ENCODE results near the gene ZNF746.
"Not testable (repeated sequence)": the region's sequence is repeated elsewhere in the genome, so short reads cannot be mapped to it uniquely, and the experiment has no call there.

The ZNF746 gene

GRCh38 chr7:149497467-149498261 is at the start of gene ZNF746:
Gene ZNF746, minus strand, starts transcription at chr7:149497809. Its CDS starts 273 bp downstream, at chr7:149497536.
- DNase-seq, result peak; percentile 90

- no peak for DNase-seq
Measured at GRCh38 chr7:149547126-149547525, 49.5 kb upstream of the ZNF746 start.

DNA sequence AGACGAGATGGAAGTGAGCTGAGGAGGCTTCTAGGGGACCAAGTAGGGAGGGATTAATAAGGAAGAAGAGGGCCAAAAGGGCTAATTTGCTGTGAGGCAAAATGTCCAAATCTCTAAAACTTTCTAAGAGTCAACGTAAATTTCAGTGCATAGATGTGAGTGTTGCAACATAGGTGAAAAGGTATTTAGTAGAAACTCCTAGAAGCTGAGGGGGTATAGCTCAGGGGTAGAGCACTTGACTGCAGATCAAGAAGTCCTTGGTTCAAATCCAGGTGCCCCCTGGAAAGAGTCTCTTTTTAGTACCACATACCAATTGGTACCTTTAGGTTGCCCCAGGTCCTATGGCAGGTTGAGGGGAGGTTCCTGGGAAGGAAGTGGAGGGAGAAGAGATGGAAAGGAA is 48.7 kb upstream of the ZNF746 start:
- no peak for DNase-seq

GRCh38 chr7:149544028-149544427 is 46.4 kb upstream of the ZNF746 start:
- DNase-seq, result no peak

GRCh38 chr7:149532654-149533053 is 35.0 kb upstream of the ZNF746 start:
- no peak for DNase-seq

DNA sequence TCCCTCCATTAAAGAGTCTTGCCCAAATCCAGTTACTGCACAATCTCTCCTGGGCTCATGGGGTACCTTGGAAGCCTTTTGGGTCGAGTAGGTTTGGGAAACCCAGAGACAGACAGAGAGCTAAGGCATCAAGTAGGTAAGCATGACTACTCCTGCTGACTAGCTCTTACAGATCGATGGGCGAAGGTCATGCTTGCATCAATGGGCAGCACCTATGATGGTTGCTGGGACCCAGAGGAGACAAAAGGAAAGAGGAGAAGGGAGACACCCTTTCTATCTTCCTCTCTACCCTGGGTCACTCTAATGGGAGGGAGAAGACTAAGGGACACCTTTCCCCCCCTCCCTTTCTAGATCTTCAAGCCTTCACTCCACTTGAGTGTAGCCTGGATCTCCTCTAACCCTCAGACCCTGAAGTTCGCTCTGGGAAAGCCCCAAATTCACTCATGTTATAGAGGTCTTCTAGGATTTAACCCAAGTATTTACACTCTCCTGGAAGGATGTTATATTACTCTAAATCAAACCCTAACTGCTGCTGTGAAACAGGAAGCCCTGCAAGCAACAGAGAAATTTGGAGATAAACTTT is 31.6 kb upstream of the ZNF746 start:
- no peak for DNase-seq

- no peak for DNase-seq
Measured at GRCh38 chr7:149527414-149527813, 29.8 kb upstream of the ZNF746 start.

GRCh38 chr7:149525280-149525679 is 27.7 kb upstream of the ZNF746 start:
- no peak for DNase-seq

GRCh38 chr7:149524394-149524793 is 26.8 kb upstream of the ZNF746 start:
- no peak for DNase-seq

DNA sequence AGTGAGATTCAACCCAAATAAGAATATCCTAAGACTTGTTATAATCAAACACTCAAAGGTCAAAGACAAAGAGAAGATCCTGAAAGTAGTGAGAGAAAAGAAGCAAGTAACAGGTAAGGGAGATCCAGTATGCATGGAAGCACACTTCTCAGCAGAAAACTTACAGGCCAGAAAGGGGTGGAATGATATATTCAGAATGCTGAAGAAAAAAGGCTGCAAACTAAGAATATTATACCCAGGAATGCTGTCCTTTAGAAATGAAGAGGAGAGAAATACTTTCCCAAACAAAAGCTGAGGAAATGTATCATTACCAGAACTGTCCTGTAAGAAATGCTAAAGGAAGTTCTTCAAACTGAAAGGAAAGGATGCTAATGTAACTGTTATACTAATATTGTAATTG is 12.6 kb upstream of the ZNF746 start:
- no peak for DNase-seq

GRCh38 chr7:149509774-149510173 is 12.2 kb upstream of the ZNF746 start:
- DNase-seq, result no peak

DNA sequence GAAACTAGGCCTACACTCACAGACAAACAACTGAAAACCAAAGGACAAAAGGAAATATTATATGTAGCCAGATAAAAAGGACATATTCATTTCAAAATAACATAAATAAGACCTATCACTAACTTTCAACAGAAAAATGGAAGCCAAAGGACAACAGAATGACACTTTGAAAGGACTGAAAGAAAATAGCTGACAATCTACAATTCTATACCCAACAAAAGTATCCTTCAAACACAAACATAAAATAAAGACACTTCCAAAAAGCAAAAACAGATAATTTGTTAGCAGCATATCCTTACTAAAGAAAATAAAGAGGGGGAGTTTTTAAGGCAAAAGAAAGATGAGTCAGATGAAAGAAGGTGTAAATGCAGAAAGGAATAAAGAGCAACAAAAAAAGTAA is 7.9 kb upstream of the ZNF746 start:
- DNase-seq, result no peak

- no peak for DNase-seq
Measured at GRCh38 chr7:149501651-149502050, 4.0 kb upstream of the ZNF746 start.

GRCh38 chr7:149500910-149501309 is 3.3 kb upstream of the ZNF746 start:
- DNase-seq, result no peak

DNA sequence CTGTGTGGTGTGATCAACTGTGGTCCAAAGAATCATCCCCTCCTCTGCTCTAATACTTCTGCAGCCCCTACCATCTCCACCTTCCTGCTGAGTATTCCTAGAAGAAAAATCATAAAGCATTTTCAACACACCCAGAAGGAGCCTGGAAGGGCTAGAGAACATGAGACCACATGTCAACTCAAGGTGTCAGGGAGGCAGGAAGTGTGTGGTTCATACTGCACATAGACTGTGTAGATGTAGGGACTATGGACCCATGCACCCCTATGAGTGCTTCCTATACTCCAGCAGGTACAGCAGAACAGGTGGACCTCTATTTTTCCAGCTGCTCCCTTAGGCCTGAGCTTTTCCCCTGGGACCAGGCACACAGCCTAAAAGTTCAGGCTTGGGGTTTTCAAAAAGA is 2.6 kb upstream of the ZNF746 start:
- no peak for DNase-seq

DNA sequence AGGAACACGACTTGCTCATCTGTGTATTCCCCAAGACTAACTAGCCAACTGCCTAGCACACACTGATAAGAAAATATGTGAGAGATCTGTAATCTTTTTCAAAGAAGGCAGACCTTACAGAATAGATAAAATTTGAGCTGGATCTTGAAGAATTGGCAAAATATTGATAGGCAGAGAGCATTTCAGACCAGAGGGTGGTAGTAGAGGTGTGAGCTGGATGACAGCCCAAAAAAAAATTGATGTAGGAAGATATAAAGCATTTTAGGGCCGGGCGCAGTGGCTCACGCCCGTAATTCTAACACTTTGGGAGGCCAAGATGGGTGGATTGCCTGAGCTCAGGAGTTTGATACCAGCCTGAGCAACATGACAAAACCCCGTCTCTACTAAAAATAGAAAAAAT is 1.2 kb upstream of the ZNF746 start:
- no peak for DNase-seq

- DNase-seq, result peak; percentile 39
Measured at GRCh38 chr7:149496642-149497391, 792 bp downstream of the ZNF746 start.

- no peak for DNase-seq
Measured at GRCh38 chr7:149495785-149496641, 1.6 kb downstream of the ZNF746 start.

DNA sequence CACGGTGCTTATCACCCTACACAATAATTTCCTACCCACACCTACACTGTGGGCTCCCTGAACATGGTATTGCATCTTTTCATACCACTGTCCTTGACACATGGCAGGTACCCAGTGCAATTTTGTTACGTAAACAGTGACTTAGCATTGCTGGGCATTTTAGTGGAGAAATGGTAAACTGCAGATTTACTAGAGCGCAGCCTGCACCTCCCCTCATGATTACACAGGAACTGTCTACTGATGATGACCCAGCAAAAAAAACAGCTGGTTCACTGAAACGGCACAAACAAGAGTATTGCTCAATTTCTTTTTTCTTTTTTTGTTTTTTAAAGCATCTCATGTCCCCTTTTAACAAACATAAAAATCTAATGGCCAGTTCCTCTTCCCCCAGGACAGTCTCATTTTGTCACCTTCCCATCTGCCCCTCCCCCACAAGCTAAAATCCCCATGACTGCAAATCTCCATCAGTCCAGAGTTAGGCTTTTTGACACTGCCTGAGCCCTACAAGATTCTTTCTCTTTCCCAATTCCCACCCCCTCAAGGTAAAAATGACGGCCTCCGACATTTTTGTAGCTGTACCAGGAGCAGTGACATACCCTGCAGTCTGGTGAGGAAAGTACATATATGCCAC is 2.8 kb downstream of the ZNF746 start:
- DNase-seq, result no peak

- DNase-seq, result not testable (repeated sequence)
Measured at GRCh38 chr7:149493975-149494374, 3.6 kb downstream of the ZNF746 start.

GRCh38 chr7:149493366-149493765 is 4.2 kb downstream of the ZNF746 start:
- no peak for DNase-seq

DNA sequence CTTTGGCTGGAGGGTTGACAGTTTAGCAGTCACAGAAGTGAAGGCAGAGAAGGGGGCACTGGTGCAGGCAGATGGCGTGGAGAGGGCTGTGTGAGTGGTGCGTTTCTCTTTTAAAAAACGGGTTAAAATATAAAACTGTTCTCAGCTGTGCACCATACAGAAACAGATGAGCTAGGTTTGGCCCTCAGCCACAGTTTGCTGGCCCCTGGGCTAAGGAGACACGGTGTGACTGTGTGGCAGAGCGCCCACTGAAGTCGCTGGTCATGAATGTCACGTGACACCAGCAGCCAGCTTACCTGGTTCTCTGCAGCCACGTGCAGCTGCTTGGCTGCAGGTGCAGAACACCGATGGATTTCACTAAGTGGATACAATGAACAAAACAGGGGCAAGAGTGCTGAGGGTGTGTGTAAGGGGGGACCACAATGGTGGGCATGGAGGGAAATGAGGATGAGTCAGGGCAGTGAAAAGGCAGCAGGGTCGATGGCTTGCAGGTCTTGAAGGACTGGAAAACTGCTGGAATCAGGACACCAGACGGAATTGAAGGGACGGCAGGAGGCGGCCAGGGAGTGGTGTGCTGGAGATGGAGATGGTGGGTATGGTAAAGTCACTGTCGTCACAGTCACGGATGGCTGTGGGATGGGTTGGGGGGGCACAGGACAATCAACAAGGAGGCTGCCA is 7.4 kb downstream of the ZNF746 start:
- no peak for DNase-seq
